Heart left ventricle (tissue), 13 donors: ENCODE data around the gene MIGA1.

Experiments
- POLR2A ChIP-seq, 2 donors: fragments of 450-650 bp; IDR thresholded peaks; one replicate each; pipeline ENCODE4 v1.6.1; 2017; ENCODE audit warnings: antibody characterized with exemption in 2 of 2, mild to moderate bottlenecking in 2 of 2, moderate library complexity in 2 of 2
- TF ChIP-seq, protein P1 (sequence below), 12 donors: fragments of 200-600 bp; sonication (generic) in 4 of 12; IDR thresholded peaks; one replicate each; pipeline versions ENCODE4 v1.5.0 to v1.8.0; 2018 to 2022; ENCODE audit warnings: antibody characterized with exemption in 12 of 12, mild to moderate bottlenecking in 5 of 12
- donor health status: ischemic (EF 13 %, LVEDD 7.1; RV severe dilation, severe dysfunction).
- donor health status: DM: no; HTN: yes; CAD: no.
- donor health status: DM: no; HTN: no; CAD: no.
- donor health status: ischemic (EF 25% LVEDD 6.9; RV normal size, moderate dysfunction).
- donor health status: ischemic (EF 25% LVEDD 5.7; RV mildly dilated, moderate dysfunction).
- donor health status: ischemic (EF 35%, LVEDD 5.7; RV mildly dilated, moderate dysfunction).
- donor health status: nonischemic (EF 11% LVEDD 7.7; RV severe dilation, severe dysfunction).
- donor health status: DM: yes; HTN: yes; CAD: no.
- donor health status: PGD.
- donor health status: ischemic (EF 29% LVEDD 5.4; RV normal size, mild dysfunction).
- donor health status: nonischemic (EF 23%, LVEDD 6.1; RV moderate dilation, normal function).

DNA sequence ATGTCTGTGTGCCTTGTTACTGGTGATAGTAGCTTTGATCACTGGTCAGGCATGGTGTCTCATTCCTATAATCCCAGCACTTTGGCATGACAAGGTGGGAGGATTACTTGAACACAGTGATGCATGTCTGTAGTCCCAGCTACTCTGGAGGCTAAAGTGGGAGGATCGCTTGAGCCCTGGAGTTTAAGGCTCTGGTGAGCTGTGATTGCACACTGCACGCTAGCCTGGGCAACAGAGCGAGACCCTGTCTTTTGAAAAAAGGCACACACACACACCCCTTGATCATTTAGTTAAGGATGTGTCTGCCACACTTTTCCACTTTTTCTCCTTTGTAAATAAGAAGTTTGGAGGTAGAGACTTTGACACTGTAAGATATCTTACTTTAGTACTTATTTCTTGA lies 15.1 kb downstream of the MIGA1 start:
- TF ChIP-seq, protein P1, sequence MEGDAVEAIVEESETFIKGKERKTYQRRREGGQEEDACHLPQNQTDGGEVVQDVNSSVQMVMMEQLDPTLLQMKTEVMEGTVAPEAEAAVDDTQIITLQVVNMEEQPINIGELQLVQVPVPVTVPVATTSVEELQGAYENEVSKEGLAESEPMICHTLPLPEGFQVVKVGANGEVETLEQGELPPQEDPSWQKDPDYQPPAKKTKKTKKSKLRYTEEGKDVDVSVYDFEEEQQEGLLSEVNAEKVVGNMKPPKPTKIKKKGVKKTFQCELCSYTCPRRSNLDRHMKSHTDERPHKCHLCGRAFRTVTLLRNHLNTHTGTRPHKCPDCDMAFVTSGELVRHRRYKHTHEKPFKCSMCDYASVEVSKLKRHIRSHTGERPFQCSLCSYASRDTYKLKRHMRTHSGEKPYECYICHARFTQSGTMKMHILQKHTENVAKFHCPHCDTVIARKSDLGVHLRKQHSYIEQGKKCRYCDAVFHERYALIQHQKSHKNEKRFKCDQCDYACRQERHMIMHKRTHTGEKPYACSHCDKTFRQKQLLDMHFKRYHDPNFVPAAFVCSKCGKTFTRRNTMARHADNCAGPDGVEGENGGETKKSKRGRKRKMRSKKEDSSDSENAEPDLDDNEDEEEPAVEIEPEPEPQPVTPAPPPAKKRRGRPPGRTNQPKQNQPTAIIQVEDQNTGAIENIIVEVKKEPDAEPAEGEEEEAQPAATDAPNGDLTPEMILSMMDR (IDR thresholded peaks at IDR 0.05) = no peak
- TF ChIP-seq POLR2A (IDR thresholded peaks at IDR 0.05) = no peak
